DND-41 (cell line): ENCODE measurements around the gene FOXD2.

ENCODE experiments used
- EZH2 ChIP-seq: IDR thresholded peaks from 3 replicates; pipeline ENCODE4 v1.6.1; 2012; ENCODE audit warnings: borderline replicate concordance, low read depth, mild to moderate bottlenecking, moderate library complexity, low read length, inconsistent platforms; ENCODE audit not compliant: severe bottlenecking
- TF ChIP-seq, protein P1 (sequence below): IDR thresholded peaks from 2 replicates; pipeline ENCODE4 v1.5.1; 2012; ENCODE audit warnings: borderline replicate concordance, low read length, moderate library complexity, mild to moderate bottlenecking; ENCODE audit not compliant: poor library complexity, severe bottlenecking; ENCODE audit errors: extremely low read depth

DNA sequence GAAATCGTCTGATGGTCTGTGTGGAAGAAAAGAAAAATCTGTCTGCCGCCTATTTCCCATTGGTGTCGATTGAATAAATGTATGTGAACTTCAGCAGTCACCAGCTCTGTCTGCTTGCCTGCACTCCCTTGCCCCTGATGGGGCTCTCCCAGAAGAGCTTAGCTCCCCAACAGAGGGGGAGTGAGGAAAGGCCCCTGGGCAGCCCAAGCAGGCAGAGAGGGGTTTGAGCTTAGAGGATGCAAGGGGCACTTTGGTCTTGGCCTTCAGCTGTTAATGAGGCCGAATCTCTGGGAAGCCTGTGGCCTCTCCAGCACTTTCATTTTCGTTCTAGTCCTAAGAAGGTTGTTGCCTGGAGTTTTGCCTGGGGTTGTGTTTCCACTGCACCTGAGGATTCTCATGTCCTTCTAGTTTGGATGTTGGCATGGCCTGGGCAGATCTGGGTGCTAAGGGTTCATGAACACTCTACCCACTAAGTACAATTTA, 2.8 kb downstream of the FOXD2 start:
- no peak for TF ChIP-seq EZH2
- TF ChIP-seq, protein P1, sequence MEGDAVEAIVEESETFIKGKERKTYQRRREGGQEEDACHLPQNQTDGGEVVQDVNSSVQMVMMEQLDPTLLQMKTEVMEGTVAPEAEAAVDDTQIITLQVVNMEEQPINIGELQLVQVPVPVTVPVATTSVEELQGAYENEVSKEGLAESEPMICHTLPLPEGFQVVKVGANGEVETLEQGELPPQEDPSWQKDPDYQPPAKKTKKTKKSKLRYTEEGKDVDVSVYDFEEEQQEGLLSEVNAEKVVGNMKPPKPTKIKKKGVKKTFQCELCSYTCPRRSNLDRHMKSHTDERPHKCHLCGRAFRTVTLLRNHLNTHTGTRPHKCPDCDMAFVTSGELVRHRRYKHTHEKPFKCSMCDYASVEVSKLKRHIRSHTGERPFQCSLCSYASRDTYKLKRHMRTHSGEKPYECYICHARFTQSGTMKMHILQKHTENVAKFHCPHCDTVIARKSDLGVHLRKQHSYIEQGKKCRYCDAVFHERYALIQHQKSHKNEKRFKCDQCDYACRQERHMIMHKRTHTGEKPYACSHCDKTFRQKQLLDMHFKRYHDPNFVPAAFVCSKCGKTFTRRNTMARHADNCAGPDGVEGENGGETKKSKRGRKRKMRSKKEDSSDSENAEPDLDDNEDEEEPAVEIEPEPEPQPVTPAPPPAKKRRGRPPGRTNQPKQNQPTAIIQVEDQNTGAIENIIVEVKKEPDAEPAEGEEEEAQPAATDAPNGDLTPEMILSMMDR: no peak
